H1 (cell line): Measurements from ENCODE around the gene BPIFA2.

ENCODE experiments used
- BRCA1 ChIP-seq: IDR thresholded peaks from 2 replicates; pipeline ENCODE4 v1.6.1; 2012; ENCODE audit warnings: low read depth, low read length, improper control_type of control experiment
- CTBP2 ChIP-seq: IDR thresholded peaks from 2 replicates; pipeline ENCODE4 v1.7.0; 2011; ENCODE audit warnings: borderline replicate concordance, mild to moderate bottlenecking, moderate library complexity, mixed read lengths, low read length; ENCODE audit not compliant: insufficient read depth, insufficient read length
- CTCF ChIP-seq, 3 experiments: IDR thresholded peaks; 1 replicate in 2 of 3; 2 replicates in 1 of 3; pipeline versions ENCODE4 v1.5.1 to v1.6.1; 2011; ENCODE audit warnings: low read length in 3 of 3, mild to moderate bottlenecking in 3 of 3, inconsistent platforms in 2 of 3, low read depth in 1 of 3, moderate library complexity in 1 of 3; ENCODE audit not compliant: insufficient read depth in 1 of 3; ENCODE audit errors: control extremely low read depth in 1 of 3
- EZH2 ChIP-seq: fragments of 200-600 bp; sonication (generic); IDR thresholded peaks from 2 replicates; pipeline ENCODE4 v1.7.1; 2012; ENCODE audit warnings: low read depth, mild to moderate bottlenecking, moderate library complexity, low read length, inconsistent platforms; ENCODE audit not compliant: severe bottlenecking
- GABPA ChIP-seq: IDR thresholded peaks from 2 replicates; pipeline ENCODE4 v1.6.1; 2011; ENCODE audit warnings: mild to moderate bottlenecking, low read length, moderate library complexity, borderline replicate concordance; ENCODE audit not compliant: insufficient read depth
- HDAC2 ChIP-seq, 2 experiments: fragments of 300-600 bp in 1 of 2; sonication (generic) in 1 of 2; IDR thresholded peaks; 2 replicates each; pipeline ENCODE4 v1.6.1; 2011 to 2012; ENCODE audit warnings: low read depth in 2 of 2, low read length in 2 of 2, mild to moderate bottlenecking in 2 of 2, moderate library complexity in 2 of 2, borderline replicate concordance in 1 of 2, inconsistent platforms in 1 of 2
- MAFK ChIP-seq: IDR thresholded peaks from 2 replicates; pipeline ENCODE4 v1.6.1; 2012; ENCODE audit warnings: low read depth, mild to moderate bottlenecking, improper control_type of control experiment, low read length
- RAD21 ChIP-seq, 2 experiments: IDR thresholded peaks in 1 of 2; conservative IDR thresholded peaks in 1 of 2; 2 replicates each; pipeline ENCODE4 v1.6.1; 2011; ENCODE audit warnings: low read depth in 2 of 2, low read length in 2 of 2, improper control_type of control experiment in 1 of 2, inconsistent platforms in 1 of 2, mild to moderate bottlenecking in 1 of 2, moderate library complexity in 1 of 2
- RBBP5 ChIP-seq: IDR thresholded peaks from 2 replicates; pipeline ENCODE4 v1.7.1; 2012; ENCODE audit warnings: low read depth, mild to moderate bottlenecking, inconsistent platforms, low read length, moderate library complexity, borderline replicate concordance
- SIX5 ChIP-seq: IDR thresholded peaks from 2 replicates; pipeline ENCODE4 v1.6.1; 2011; ENCODE audit warnings: mild to moderate bottlenecking, low read depth, low read length
- TAF1 ChIP-seq: IDR thresholded peaks from 2 replicates; pipeline ENCODE4 v1.6.1; 2011; ENCODE audit warnings: mild to moderate bottlenecking, low read depth, low read length
- TEAD4 ChIP-seq: IDR thresholded peaks from 2 replicates; pipeline ENCODE4 v1.6.1; 2012; ENCODE audit warnings: low read depth, low read length, inconsistent platforms, mixed read lengths
- ZNF274 ChIP-seq: IDR thresholded peaks from 2 replicates; pipeline ENCODE4 v1.7.0; 2012; ENCODE audit warnings: low read length, borderline replicate concordance; ENCODE audit errors: extremely low read depth
- TF ChIP-seq, protein P1 (sequence below): IDR thresholded peaks from 2 replicates; pipeline ENCODE4 v1.6.1; 2011; ENCODE audit warnings: low read depth, mild to moderate bottlenecking, low read length; ENCODE audit not compliant: insufficient read depth

GRCh38 chr20:33176101-33176500 lies 8.1 kb downstream of the BPIFA2 start:
- TF ChIP-seq RBBP5 (no peak), EZH2 (no peak), SIX5 (no peak), TAF1 (no peak), CTCF (IDR thresholded peaks at IDR 0.05; ENCODE audit: control extremely low read depth in 1 of 3, insufficient read depth in 1 of 3, low read depth in 1 of 3, low read length in 3 of 3) (no peak), TEAD4 (no peak), BRCA1 (no peak), HDAC2 (IDR thresholded peaks at IDR 0.05; ENCODE audit: borderline replicate concordance in 1 of 2, low read depth in 2 of 2, low read length in 2 of 2) (no peak), GABPA (no peak), CTBP2 (no peak), MAFK (no peak), RAD21 (IDR thresholded peaks at IDR 0.05 in 1 of 2, conservative IDR thresholded peaks at IDR 0.05 in 1 of 2; ENCODE audit: low read depth in 2 of 2, low read length in 2 of 2) (no peak), ZNF274 (no peak)
- TF ChIP-seq, protein P1, sequence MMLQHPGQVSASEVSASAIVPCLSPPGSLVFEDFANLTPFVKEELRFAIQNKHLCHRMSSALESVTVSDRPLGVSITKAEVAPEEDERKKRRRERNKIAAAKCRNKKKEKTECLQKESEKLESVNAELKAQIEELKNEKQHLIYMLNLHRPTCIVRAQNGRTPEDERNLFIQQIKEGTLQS: no peak
